Astrocyte (in vitro differentiated cells and primary cell): Measurements from ENCODE around the gene RAP1GAP. TPM values are rescaled to one million over a fixed set of nuclear protein-coding genes. Genes with fewer than 3 reads are reported as not detected.
A peak's percentile ranks its signal among the peaks of the same experiment; 100 is the strongest.

Experiments used
- DNase-seq: peaks from one replicate; pipeline ENCODE4 v3.0.0-alpha.2; 2010; ENCODE audit warnings: low read depth
- FAIRE-seq: peaks from 2 replicates; lab custom pipeline; 2011; peaks lifted over from hg19 to GRCh38; lab: Jason Lieb, UNC
- H2AFZ ChIP-seq: 2 replicates; pipeline ENCODE4 v1.6.0; 2012; ENCODE audit warnings: low read depth, low read length, inconsistent platforms
- H3K27ac ChIP-seq: 2 replicates; pipeline ENCODE4 v1.5.1; 2011; ENCODE audit warnings: low read depth, low read length, inconsistent platforms
- H3K27me3 ChIP-seq: 2 replicates; pipeline ENCODE4 v1.6.0; 2011; ENCODE audit warnings: low read length, inconsistent platforms; ENCODE audit not compliant: insufficient read depth
- H3K36me3 ChIP-seq: 2 replicates; pipeline ENCODE4 v1.5.1; 2011; ENCODE audit warnings: low read length, inconsistent platforms; ENCODE audit not compliant: insufficient read depth
- H3K4me1 ChIP-seq: 2 replicates; pipeline ENCODE4 v1.5.1; 2011; ENCODE audit warnings: low read length, inconsistent platforms; ENCODE audit not compliant: insufficient read depth
- H3K4me2 ChIP-seq: 2 replicates; pipeline ENCODE4 v1.6.0; 2012; ENCODE audit warnings: low read length, inconsistent platforms
- H3K4me3 ChIP-seq: 2 replicates; pipeline ENCODE4 v1.5.1; 2011; ENCODE audit warnings: low read depth, mild to moderate bottlenecking, low read length, inconsistent platforms; ENCODE audit not compliant: insufficient read depth
- H3K79me2 ChIP-seq: 2 replicates; pipeline ENCODE4 v1.6.0; 2012; ENCODE audit warnings: mild to moderate bottlenecking, low read length, inconsistent platforms; ENCODE audit not compliant: insufficient read depth
- H3K9ac ChIP-seq: 2 replicates; pipeline ENCODE4 v1.6.0; 2012; ENCODE audit warnings: mild to moderate bottlenecking, low read length, inconsistent platforms
- H3K9me3 ChIP-seq: 2 replicates; pipeline ENCODE4 v1.5.1; 2012; ENCODE audit warnings: low read depth, mild to moderate bottlenecking, low read length, inconsistent platforms; ENCODE audit not compliant: insufficient read depth
- H4K20me1 ChIP-seq: 2 replicates; pipeline ENCODE4 v1.6.0; 2012; ENCODE audit warnings: low read length, inconsistent platforms; ENCODE audit not compliant: insufficient read depth
- H3K27ac Mint-ChIP-seq: one replicate; pipeline ENCODE4 v1.8.0; 2021; ENCODE audit warnings: mild to moderate bottlenecking, mixed read lengths; ENCODE audit not compliant: unreplicated experiment
- H3K27me3 Mint-ChIP-seq: one replicate; pipeline ENCODE4 v1.8.0; 2021; ENCODE audit warnings: low read depth, mixed read lengths; ENCODE audit not compliant: unreplicated experiment
- H3K36me3 Mint-ChIP-seq: one replicate; pipeline ENCODE4 v1.8.0; 2021; ENCODE audit warnings: low read depth, mixed read lengths; ENCODE audit not compliant: unreplicated experiment
- H3K4me1 Mint-ChIP-seq: one replicate; pipeline ENCODE4 v1.8.0; 2021; ENCODE audit warnings: low read depth, mixed read lengths; ENCODE audit not compliant: unreplicated experiment
- H3K4me3 Mint-ChIP-seq: one replicate; pipeline ENCODE4 v1.8.0; 2021; ENCODE audit warnings: mild to moderate bottlenecking, moderate library complexity, mixed read lengths; ENCODE audit not compliant: unreplicated experiment
- H3K9me3 Mint-ChIP-seq: one replicate; pipeline ENCODE4 v1.8.0; 2021; ENCODE audit warnings: mild to moderate bottlenecking, mixed read lengths; ENCODE audit not compliant: unreplicated experiment
- CTCF ChIP-seq: IDR thresholded peaks from 2 replicates; pipeline ENCODE4 v1.5.1; 2011; ENCODE audit warnings: low read depth, mild to moderate bottlenecking, inconsistent platforms, low read length, moderate library complexity; ENCODE audit not compliant: insufficient read depth
- EZH2 ChIP-seq: IDR thresholded peaks from 2 replicates; pipeline ENCODE4 v1.6.1; 2012; ENCODE audit warnings: mild to moderate bottlenecking, low read length, inconsistent platforms; ENCODE audit not compliant: insufficient read depth
- total RNA-seq: library from RNA; stranded (reverse); gene quantifications from 2 replicates; pipeline ENCODE4 v1.2.1, GENCODE V29; 2021

Gene RAP1GAP
- total RNA-seq, 1 donor from 2014 or later: 3.2 TPM

- no peak overlapping the region for H2AFZ ChIP-seq
- H4K20me1 ChIP-seq: peaks cover 6% of the 10 kb centered on the region
- H3K27ac Mint-ChIP-seq: no peak overlapping the region
- H3K9me3 ChIP-seq: no peaks in the 10 kb centered on the region
- H3K27me3 ChIP-seq: no peaks in the 10 kb centered on the region
- peaks cover 33% of the 10 kb centered on the region for H3K36me3 ChIP-seq
- H3K27ac ChIP-seq: peak overlapping the region; percentile 26
- FAIRE-seq (no peak), DNase-seq (peak; percentile 84)
- H3K9me3 Mint-ChIP-seq: no peaks in the 10 kb centered on the region
- H3K27me3 Mint-ChIP-seq: no peaks in the 10 kb centered on the region
- H3K9ac ChIP-seq: no peak overlapping the region
- H3K4me1 Mint-ChIP-seq: no peaks in the 10 kb centered on the region
- H3K4me3 Mint-ChIP-seq: no peak overlapping the region
- H3K79me2 ChIP-seq: no peaks in the 10 kb centered on the region
- peaks cover 3% of the 10 kb centered on the region for H3K4me1 ChIP-seq
- H3K4me3 ChIP-seq: no peak overlapping the region
- TF ChIP-seq CTCF (no peak), EZH2 (no peak)
- peaks cover 22% of the 10 kb centered on the region for H3K36me3 Mint-ChIP-seq
- no peak overlapping the region for H3K4me2 ChIP-seq
Measured at GRCh38 chr1:21696931-21697330, 27.8 kb upstream of the RAP1GAP start.

- Histone ChIP-seq H3K27me3 (no peaks in the 10 kb centered on the region), H3K4me1 (peaks cover 3% of the 10 kb centered on the region), H3K4me3 (no peak overlapping the region), H3K9ac (no peak overlapping the region), H2AFZ (no peak overlapping the region), H3K4me2 (no peak overlapping the region), H3K79me2 (no peaks in the 10 kb centered on the region), H3K9me3 (no peaks in the 10 kb centered on the region), H3K36me3 (peaks cover 27% of the 10 kb centered on the region), H4K20me1 (peaks cover 6% of the 10 kb centered on the region), H3K27ac (no peak overlapping the region)
- Mint-ChIP-seq H3K27ac (no peak overlapping the region), H3K36me3 (peaks cover 21% of the 10 kb centered on the region), H3K9me3 (no peaks in the 10 kb centered on the region), H3K4me3 (no peak overlapping the region), H3K4me1 (peaks cover 2% of the 10 kb centered on the region), H3K27me3 (no peaks in the 10 kb centered on the region)
- FAIRE-seq (no peak), DNase-seq (no peak)
- TF ChIP-seq CTCF: no peak
- TF ChIP-seq EZH2: no peak
Measured at GRCh38 chr1:21693732-21694131, 24.6 kb upstream of the RAP1GAP start.

- Histone ChIP-seq H3K4me2 (no peak overlapping the region), H3K36me3 (peaks cover 38% of the 10 kb centered on the region), H3K9ac (no peak overlapping the region), H2AFZ (no peak overlapping the region), H3K4me1 (no peaks in the 10 kb centered on the region), H3K27ac (no peak overlapping the region), H3K27me3 (no peaks in the 10 kb centered on the region), H3K79me2 (no peaks in the 10 kb centered on the region), H4K20me1 (peaks cover 6% of the 10 kb centered on the region), H3K4me3 (no peak overlapping the region), H3K9me3 (no peaks in the 10 kb centered on the region)
- H3K4me1 Mint-ChIP-seq: peaks cover 2% of the 10 kb centered on the region
- no peak for FAIRE-seq
- DNase-seq: no peak
- no peak overlapping the region for H3K27ac Mint-ChIP-seq
- H3K9me3 Mint-ChIP-seq: peaks cover 3% of the 10 kb centered on the region
- TF ChIP-seq EZH2 (no peak), CTCF (no peak)
- H3K4me3 Mint-ChIP-seq: no peak overlapping the region
- peaks cover 23% of the 10 kb centered on the region for H3K36me3 Mint-ChIP-seq
- no peaks in the 10 kb centered on the region for H3K27me3 Mint-ChIP-seq
Measured at GRCh38 chr1:21691739-21692138, 22.6 kb upstream of the RAP1GAP start.
